Activated CD8-positive, alpha-beta memory T cell treated with anti-CD3 and anti-CD28 coated beads, Interleukin-2, amount 50 U/mL, for 24 hours (primary cell): ENCODE results near the gene ECM1.

ENCODE experiments used
- DNase-seq: peaks from one replicate; pipeline ENCODE4 v3.0.0-alpha.2; 2020; ENCODE audit errors: extremely low read depth

The ECM1 gene

GRCh38 chr1:150507912-150508864 is at the start of gene ECM1:
TSS of gene ECM1 (plus strand) at chr1:150508109. CDS start at chr1:150508210, 101 bp downstream.
- no peak for DNase-seq

- DNase-seq, result peak; percentile 30
These were observed 43.5 kb upstream of the ECM1 start for GRCh38 chr1:150464422-150464826.

GRCh38 chr1:150466964-150467363 is 40.9 kb upstream of the ECM1 start:
- no peak for DNase-seq

GRCh38 chr1:150469291-150469690 is 38.6 kb upstream of the ECM1 start:
- no peak for DNase-seq

- no peak for DNase-seq
These were observed 35.2 kb upstream of the ECM1 start for GRCh38 chr1:150472601-150473200.

- DNase-seq, result no peak
These were observed 34.2 kb upstream of the ECM1 start for GRCh38 chr1:150473659-150474058.

- DNase-seq, result no peak
These were observed 33.0 kb upstream of the ECM1 start for GRCh38 chr1:150474869-150475268.

GRCh38 chr1:150476754-150477153 is 31.2 kb upstream of the ECM1 start:
- DNase-seq, result no peak

- no peak for DNase-seq
These were observed 30.6 kb upstream of the ECM1 start for GRCh38 chr1:150477320-150477719.

- no peak for DNase-seq
These were observed 30.2 kb upstream of the ECM1 start for GRCh38 chr1:150477733-150478132.

GRCh38 chr1:150479370-150479769 is 28.5 kb upstream of the ECM1 start:
- DNase-seq, result no peak

GRCh38 chr1:150479927-150480352 is 28.0 kb upstream of the ECM1 start:
- no peak for DNase-seq

GRCh38 chr1:150484431-150484830 is 23.5 kb upstream of the ECM1 start:
- DNase-seq, result no peak

GRCh38 chr1:150484861-150485260 is 23.0 kb upstream of the ECM1 start:
- no peak for DNase-seq

- DNase-seq, result peak; percentile 92
These were observed 20.7 kb upstream of the ECM1 start, which contains the start of gene TARS2 for GRCh38 chr1:150486966-150487762. TSS of gene TARS2 (plus strand) at chr1:150487419. CDS start at chr1:150487451, 32 bp downstream.

- DNase-seq, result no peak
These were observed 20.2 kb upstream of the ECM1 start for GRCh38 chr1:150487763-150488115.

GRCh38 chr1:150493175-150493574 is 14.7 kb upstream of the ECM1 start:
- no peak for DNase-seq

GRCh38 chr1:150498342-150498741 is 9.6 kb upstream of the ECM1 start:
- no peak for DNase-seq

- no peak for DNase-seq
These were observed 2.5 kb upstream of the ECM1 start for GRCh38 chr1:150505431-150505830.

- DNase-seq, result no peak
These were observed 1.1 kb downstream of the ECM1 start for GRCh38 chr1:150508982-150509381.

GRCh38 chr1:150511551-150511950 is 3.6 kb downstream of the ECM1 start:
- no peak for DNase-seq

GRCh38 chr1:150511985-150512660 is 4.2 kb downstream of the ECM1 start:
- DNase-seq, result no peak
